ENCODE data around the gene NSG1.

NSG1 gene

DNA sequence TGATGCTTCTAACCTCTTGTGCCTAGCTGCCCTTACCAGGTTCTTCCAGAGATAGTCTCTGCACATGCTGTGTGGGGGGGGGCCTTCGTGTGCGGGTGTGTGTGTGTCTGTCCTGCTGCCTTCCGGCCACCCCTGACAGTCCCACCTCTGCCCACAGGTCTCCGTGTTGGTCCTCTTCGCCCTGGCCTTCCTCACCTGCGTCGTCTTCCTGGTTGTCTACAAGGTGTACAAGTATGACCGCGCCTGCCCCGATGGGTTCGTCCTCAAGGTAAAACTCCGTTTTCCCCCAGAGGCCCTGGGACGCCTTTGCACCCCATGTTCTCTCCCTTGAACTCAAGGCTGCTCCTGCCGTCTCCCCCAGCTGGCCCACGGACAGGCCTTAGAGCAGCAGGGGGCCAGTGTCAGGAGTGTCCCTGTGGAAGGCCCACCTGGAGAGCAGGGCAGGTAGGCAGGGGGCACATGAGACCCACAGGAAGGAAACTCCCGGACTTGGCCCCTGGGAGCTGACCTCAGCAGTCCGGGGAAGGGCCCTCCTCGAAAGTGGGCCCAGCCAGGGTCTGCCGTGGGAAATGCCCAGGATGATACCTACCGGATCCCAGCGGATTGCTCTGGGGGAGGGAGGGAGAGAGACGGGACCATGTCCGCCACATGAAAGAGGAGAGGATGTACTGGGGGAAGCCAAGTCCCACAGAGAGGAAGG lies 22.7 kb downstream of the NSG1 start:
- WGBS (ENCODE audit: insufficient coverage, insufficient read length) = no CpG with 5 or more reads among the region's 23 CpGs
- no peak overlapping the region for H3K4me3 ChIP-seq (ENCODE audit: low read length)
- no peak overlapping the region for H3K27ac ChIP-seq (ENCODE audit: low read length)
- H3K4me1 ChIP-seq (ENCODE audit: control insufficient read depth, insufficient read depth, low read length) = peaks cover 2% of the 10 kb centered on the region; the same call in 1 of the 2 replicates
- H3K9me3 ChIP-seq (ENCODE audit: control insufficient read depth, insufficient read depth, low read length) = no peaks in the 10 kb centered on the region
- H3K36me3 ChIP-seq (ENCODE audit: control insufficient read depth, insufficient read depth, low read length) = 0 out of 2 replicates have a peak, but pooled peaks cover 4% of the 10 kb centered on the region
- no peaks in the 10 kb centered on the region for H3K27me3 ChIP-seq (ENCODE audit: control insufficient read depth, insufficient read depth, low read length)
- no peak for DNase-seq (ENCODE audit: low read depth, low spot score)

DNA sequence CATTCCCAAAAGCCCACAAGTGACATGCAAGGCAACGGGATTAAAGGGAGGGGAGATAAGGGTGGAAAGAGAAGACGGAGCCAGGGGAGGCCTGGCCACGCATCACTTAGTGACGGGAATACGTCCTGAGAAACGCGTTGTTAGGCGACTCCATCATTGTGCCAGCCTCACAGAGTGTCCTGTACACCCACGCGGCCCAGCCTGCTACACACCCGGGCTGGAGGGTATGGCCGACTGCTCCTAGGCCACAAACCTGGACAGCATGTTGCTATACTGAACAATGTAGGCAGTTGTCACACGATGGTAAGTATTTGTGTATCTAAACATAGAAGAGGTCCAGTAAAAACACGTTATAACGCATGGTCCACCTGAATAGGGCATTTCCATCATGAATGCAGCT lies 23.4 kb downstream of the NSG1 start:
- DNase-seq (ENCODE audit: low read depth, low spot score) = no peak
- H3K4me3 ChIP-seq (ENCODE audit: low read length) = no peak overlapping the region
- WGBS (ENCODE audit: insufficient coverage, insufficient read length) = no CpG with 5 or more reads among the region's 15 CpGs
- H3K4me1 ChIP-seq (ENCODE audit: control insufficient read depth, insufficient read depth, low read length) = peaks cover 2% of the 10 kb centered on the region; the same call in 1 of the 2 replicates
- H3K27me3 ChIP-seq (ENCODE audit: control insufficient read depth, insufficient read depth, low read length) = no peaks in the 10 kb centered on the region
- 0 out of 2 replicates have a peak, but pooled peaks cover 4% of the 10 kb centered on the region for H3K36me3 ChIP-seq (ENCODE audit: control insufficient read depth, insufficient read depth, low read length)
- H3K9me3 ChIP-seq (ENCODE audit: control insufficient read depth, insufficient read depth, low read length) = no peaks in the 10 kb centered on the region
- H3K27ac ChIP-seq (ENCODE audit: low read length) = no peak overlapping the region

DNA sequence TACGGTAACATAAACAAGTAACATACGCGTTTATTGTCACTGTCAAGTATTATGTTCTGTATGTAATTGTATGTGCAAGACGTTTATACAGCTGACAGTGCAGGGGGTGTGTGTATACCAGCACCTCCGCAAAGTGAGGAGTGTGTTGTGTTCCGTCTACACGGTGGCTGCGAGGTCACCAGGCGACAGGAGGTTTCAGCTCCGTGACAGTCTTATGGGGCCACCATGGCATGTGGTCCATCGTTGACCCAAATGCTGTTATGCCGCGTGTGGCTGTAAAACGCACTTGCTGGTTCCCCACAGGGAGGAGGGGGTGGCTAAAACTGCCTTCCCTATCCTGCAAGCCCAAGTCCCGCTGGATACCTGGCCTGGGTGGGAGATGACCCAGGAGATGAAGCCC lies 25.0 kb downstream of the NSG1 start:
- Histone ChIP-seq H3K27me3 (ENCODE audit: control insufficient read depth, insufficient read depth, low read length) (no peaks in the 10 kb centered on the region), H3K4me3 (ENCODE audit: low read length) (no peak overlapping the region), H3K9me3 (ENCODE audit: control insufficient read depth, insufficient read depth, low read length) (no peaks in the 10 kb centered on the region), H3K36me3 (ENCODE audit: control insufficient read depth, insufficient read depth, low read length) (peaks cover 4% of the 10 kb centered on the region; the same call in 1 of the 2 replicates), H3K27ac (ENCODE audit: low read length) (no peak overlapping the region), H3K4me1 (ENCODE audit: control insufficient read depth, insufficient read depth, low read length) (peaks cover 2% of the 10 kb centered on the region; the same call in 1 of the 2 replicates)
- DNase-seq (ENCODE audit: low read depth, low spot score) = no peak
- WGBS (ENCODE audit: insufficient coverage, insufficient read length) = no CpG with 5 or more reads among the region's 15 CpGs

DNA sequence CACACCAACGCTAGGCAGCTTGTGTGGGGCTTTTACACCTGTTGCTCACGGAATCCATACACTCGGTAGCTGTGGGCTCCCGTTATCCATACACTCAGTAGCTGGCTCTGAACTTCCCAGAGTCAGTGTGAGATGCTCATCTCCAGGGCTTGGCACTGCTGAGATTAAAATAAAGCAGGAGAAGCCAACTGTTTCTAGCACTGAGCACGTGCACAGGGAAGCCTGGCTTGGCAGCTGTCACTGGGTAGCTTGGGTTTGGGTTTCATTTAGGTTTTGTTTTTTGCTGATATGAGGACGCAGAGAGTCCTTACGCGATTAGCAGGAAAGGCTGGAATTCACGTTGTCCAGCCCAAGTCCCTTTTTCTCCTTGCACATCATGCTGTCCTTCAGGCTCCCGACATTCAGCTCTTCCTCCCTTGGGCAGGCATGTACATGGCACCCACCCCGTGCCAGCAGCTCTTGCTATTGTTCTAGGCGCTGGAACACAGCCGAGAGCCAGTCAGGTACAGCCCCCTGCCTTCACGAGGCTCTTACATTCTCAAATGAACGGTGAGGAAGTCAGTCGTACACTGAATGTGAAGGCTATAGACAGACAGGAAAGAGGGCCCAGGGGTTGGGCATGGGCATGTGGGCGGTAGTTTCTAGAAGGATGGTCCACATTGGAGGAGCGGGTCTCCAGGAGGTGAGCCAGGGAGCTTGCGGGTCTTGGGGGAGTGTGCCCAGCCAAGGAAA lies 25.9 kb downstream of the NSG1 start:
- H3K9me3 ChIP-seq (ENCODE audit: control insufficient read depth, insufficient read depth, low read length) = no peaks in the 10 kb centered on the region
- WGBS (ENCODE audit: insufficient coverage, insufficient read length) = no CpG with 5 or more reads among the region's 19 CpGs
- H3K27me3 ChIP-seq (ENCODE audit: control insufficient read depth, insufficient read depth, low read length) = no peaks in the 10 kb centered on the region
- peaks cover 4% of the 10 kb centered on the region; the same call in 1 of the 2 replicates for H3K36me3 ChIP-seq (ENCODE audit: control insufficient read depth, insufficient read depth, low read length)
- DNase-seq (ENCODE audit: low read depth, low spot score) = no peak
- no peak overlapping the region for H3K27ac ChIP-seq (ENCODE audit: low read length)
- H3K4me3 ChIP-seq (ENCODE audit: low read length) = no peak overlapping the region
- peaks cover 2% of the 10 kb centered on the region; the same call in 1 of the 2 replicates for H3K4me1 ChIP-seq (ENCODE audit: control insufficient read depth, insufficient read depth, low read length)

DNA sequence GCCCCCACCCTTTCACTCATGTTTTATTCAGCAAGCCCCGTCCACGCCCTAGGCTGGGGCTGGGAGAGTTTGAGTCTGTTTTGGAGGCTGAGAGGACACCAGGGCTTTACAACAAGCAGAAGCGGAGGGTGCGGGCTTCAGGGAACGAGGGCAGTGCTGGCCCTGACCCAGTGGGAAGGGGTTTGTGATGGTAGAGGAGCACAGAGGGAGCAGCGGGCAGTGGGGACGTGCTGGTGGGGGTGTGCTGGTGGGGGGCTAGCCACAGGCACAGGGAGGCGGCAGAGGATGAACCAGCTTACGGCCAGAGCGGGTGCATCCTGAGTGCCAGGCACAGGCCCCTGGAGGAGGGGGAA lies 26.4 kb downstream of the NSG1 start:
- peaks cover 2% of the 10 kb centered on the region; the same call in 1 of the 2 replicates for H3K4me1 ChIP-seq (ENCODE audit: control insufficient read depth, insufficient read depth, low read length)
- peaks cover 4% of the 10 kb centered on the region; the same call in 1 of the 2 replicates for H3K36me3 ChIP-seq (ENCODE audit: control insufficient read depth, insufficient read depth, low read length)
- H3K27ac ChIP-seq (ENCODE audit: low read length) = no peak overlapping the region
- H3K4me3 ChIP-seq (ENCODE audit: low read length) = no peak overlapping the region
- no CpG with 5 or more reads among the region's 10 CpGs for WGBS (ENCODE audit: insufficient coverage, insufficient read length)
- no peak for DNase-seq (ENCODE audit: low read depth, low spot score)
- no peaks in the 10 kb centered on the region for H3K9me3 ChIP-seq (ENCODE audit: control insufficient read depth, insufficient read depth, low read length)
- H3K27me3 ChIP-seq (ENCODE audit: control insufficient read depth, insufficient read depth, low read length) = no peaks in the 10 kb centered on the region

DNA sequence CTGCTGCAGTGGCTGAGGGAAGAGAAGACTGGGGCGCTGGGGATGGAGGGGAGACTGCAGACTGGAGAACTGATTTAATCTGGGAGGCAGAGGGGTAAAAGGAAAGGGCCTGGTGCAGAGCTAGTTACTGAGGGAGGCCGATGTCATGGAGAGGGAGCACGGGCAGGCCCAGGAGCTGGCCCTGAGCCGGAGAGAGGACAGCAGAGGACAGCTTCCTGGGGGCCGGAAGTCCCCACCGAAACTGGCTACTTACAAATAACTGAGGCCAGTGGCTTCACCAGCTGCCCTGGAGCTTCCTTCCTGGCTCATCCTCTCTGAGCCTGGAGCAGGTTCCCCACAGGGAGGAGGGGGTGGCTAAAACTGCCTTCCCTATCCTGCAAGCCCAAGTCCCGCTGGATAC lies 26.9 kb downstream of the NSG1 start:
- DNase-seq (ENCODE audit: low read depth, low spot score) = no peak
- no peaks in the 10 kb centered on the region for H3K9me3 ChIP-seq (ENCODE audit: control insufficient read depth, insufficient read depth, low read length)
- H3K4me3 ChIP-seq (ENCODE audit: low read length) = no peak overlapping the region
- no peak overlapping the region for H3K27ac ChIP-seq (ENCODE audit: low read length)
- no CpG with 5 or more reads among the region's 7 CpGs for WGBS (ENCODE audit: insufficient coverage, insufficient read length)
- no peaks in the 10 kb centered on the region for H3K27me3 ChIP-seq (ENCODE audit: control insufficient read depth, insufficient read depth, low read length)
- peaks cover under 1% of the 10 kb centered on the region; the same call in 1 of the 2 replicates for H3K4me1 ChIP-seq (ENCODE audit: control insufficient read depth, insufficient read depth, low read length)
- H3K36me3 ChIP-seq (ENCODE audit: control insufficient read depth, insufficient read depth, low read length) = peaks cover 7% of the 10 kb centered on the region; the same call in 1 of the 2 replicates

DNA sequence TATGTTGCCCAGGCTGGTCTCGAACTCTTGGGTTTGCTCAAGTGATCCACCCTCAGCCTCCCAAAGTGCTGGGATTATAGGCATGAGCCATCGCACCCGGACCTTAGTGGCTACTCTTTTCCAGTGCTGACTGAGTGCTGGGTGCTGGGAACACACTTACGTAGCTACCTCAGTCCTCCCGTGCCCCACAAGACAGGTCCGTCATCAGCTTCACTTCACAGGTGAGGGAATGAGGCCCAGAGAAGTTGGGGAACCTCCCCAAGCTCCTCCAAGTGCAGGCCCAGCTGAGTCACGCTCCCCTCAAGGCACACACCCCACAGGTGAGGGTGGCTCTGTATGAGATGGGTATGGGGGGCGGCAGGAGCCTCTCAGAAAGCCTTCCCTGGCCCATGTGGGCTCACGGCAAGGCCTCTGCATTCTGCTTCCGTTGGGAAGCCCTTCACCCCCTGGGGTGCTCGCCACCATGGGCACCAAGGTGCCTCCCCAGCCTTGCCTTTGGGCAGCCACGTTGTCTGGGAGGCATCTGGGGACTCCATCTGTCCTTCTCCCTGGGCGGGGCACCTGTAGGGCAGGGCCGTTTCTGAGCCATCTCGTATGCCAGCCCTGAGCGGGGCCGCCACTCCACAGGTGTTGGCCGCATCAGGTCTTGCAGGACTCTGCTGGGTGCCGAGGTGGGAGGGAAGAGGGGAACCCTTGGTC lies 28.4 kb downstream of the NSG1 start:
- no peak overlapping the region for H3K4me3 ChIP-seq (ENCODE audit: low read length)
- H3K36me3 ChIP-seq (ENCODE audit: control insufficient read depth, insufficient read depth, low read length) = peaks cover 9% of the 10 kb centered on the region; the same call in 1 of the 2 replicates
- no peaks in the 10 kb centered on the region for H3K4me1 ChIP-seq (ENCODE audit: control insufficient read depth, insufficient read depth, low read length)
- no peak overlapping the region for H3K27ac ChIP-seq (ENCODE audit: low read length)
- no peaks in the 10 kb centered on the region for H3K27me3 ChIP-seq (ENCODE audit: control insufficient read depth, insufficient read depth, low read length)
- DNase-seq (ENCODE audit: low read depth, low spot score) = no peak
- WGBS (ENCODE audit: insufficient coverage, insufficient read length) = no CpG with 5 or more reads among the region's 19 CpGs
- no peaks in the 10 kb centered on the region for H3K9me3 ChIP-seq (ENCODE audit: control insufficient read depth, insufficient read depth, low read length)

DNA sequence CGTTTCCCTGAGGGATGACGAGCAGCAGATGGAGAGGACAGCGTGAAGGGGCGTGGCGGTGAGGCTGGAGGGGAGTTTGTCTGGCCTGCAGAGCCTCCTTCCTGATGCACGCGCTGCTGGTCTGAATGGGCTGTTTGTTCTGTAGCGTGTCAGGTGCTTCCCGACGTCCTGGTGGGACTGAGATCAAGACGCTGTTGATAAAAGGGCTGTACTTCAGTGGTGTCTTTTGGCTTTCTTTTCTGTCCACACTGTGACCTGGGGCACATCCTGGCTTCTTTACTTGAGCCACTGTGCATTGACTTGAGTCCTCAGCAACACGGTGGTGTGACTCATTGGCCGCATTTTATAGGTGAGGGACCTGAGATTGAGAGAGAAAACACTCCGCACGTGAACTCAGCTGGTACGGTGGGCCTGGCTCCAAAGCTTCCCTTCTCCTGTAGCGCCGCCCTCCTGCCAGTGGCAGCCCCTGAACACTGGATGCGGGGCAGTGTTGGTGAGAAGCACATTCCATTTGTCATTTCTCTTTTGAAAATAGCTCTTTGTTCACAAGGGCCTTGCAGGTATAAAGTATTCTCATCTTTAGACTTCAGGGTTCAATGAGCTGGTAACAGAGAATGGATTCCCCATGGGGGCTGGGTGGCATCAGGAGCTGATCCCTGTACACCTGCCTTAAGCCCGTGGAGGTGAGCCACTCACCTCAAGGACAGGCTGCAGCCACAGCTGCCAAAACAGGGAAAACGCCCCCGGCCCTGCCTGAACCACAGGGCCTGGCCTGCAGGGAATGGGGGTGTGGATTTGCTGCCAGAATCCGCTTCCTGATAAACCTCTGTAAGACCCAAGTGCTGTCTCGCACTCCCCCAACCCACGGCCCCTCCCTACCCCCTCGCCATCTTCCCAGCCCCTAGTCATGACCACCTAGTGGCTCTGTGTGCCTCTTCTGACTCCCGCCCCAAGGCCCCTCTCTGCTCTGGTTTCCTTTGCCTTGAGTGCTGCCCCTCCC lies 29.2 kb downstream of the NSG1 start:
- Histone ChIP-seq H3K36me3 (ENCODE audit: control insufficient read depth, insufficient read depth, low read length) (peaks cover 12% of the 10 kb centered on the region), H3K4me3 (ENCODE audit: low read length) (no peak overlapping the region), H3K9me3 (ENCODE audit: control insufficient read depth, insufficient read depth, low read length) (no peaks in the 10 kb centered on the region), H3K27me3 (ENCODE audit: control insufficient read depth, insufficient read depth, low read length) (no peaks in the 10 kb centered on the region), H3K4me1 (ENCODE audit: control insufficient read depth, insufficient read depth, low read length) (no peaks in the 10 kb centered on the region), H3K27ac (ENCODE audit: low read length) (no peak overlapping the region)
- no peak for DNase-seq (ENCODE audit: low read depth, low spot score)
- WGBS (ENCODE audit: insufficient coverage, insufficient read length) = no CpG with 5 or more reads among the region's 27 CpGs

DNA sequence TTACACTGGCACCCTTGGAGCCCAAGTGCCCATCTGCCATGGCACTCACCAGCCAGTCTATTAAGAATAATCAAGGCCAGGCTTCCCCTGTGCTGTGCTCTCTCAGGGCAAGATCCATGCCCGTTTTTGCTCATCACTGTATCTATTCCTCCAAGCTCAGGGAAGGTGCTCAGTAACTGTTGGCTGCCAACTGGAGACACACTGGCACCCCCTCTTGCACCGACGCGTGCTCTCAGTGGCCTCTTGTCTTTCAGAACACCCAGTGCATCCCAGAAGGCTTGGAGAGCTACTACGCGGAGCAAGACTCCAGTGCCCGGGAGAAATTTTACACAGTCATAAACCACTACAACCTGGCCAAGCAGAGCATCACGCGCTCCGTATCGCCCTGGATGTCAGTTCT lies 30.1 kb downstream of the NSG1 start:
- no peak overlapping the region for H3K27ac ChIP-seq (ENCODE audit: low read length)
- no peaks in the 10 kb centered on the region for H3K4me1 ChIP-seq (ENCODE audit: control insufficient read depth, insufficient read depth, low read length)
- H3K4me3 ChIP-seq (ENCODE audit: low read length) = no peak overlapping the region
- no peak for DNase-seq (ENCODE audit: low read depth, low spot score)
- H3K27me3 ChIP-seq (ENCODE audit: control insufficient read depth, insufficient read depth, low read length) = no peaks in the 10 kb centered on the region
- WGBS (ENCODE audit: insufficient coverage, insufficient read length) = no CpG with 5 or more reads among the region's 11 CpGs
- H3K9me3 ChIP-seq (ENCODE audit: control insufficient read depth, insufficient read depth, low read length) = no peaks in the 10 kb centered on the region
- H3K36me3 ChIP-seq (ENCODE audit: control insufficient read depth, insufficient read depth, low read length) = peaks cover 12% of the 10 kb centered on the region
